HG03442 (cell line): Measurements from ENCODE around the gene OR11A1.
"Not testable (repeated sequence)": the region's sequence is repeated elsewhere in the genome, so short reads cannot be mapped to it uniquely, and the experiment has no call there.

Experiments used
- ATAC-seq: cut with Tn5 transposase; IDR thresholded peaks from one replicate; pipeline ENCODE4 v1.9.1; 2021; ENCODE audit warnings: mild to moderate bottlenecking, moderate library complexity; ENCODE audit not compliant: unreplicated experiment

Gene OR11A1

GRCh38 chr6:29483186-29483585 is 26.3 kb upstream of the OR11A1 start:
- no peak for ATAC-seq

GRCh38 chr6:29479560-29479959 is 22.7 kb upstream of the OR11A1 start:
- ATAC-seq, result no peak

GRCh38 chr6:29478740-29479139 is 21.9 kb upstream of the OR11A1 start:
- ATAC-seq, result no peak

- ATAC-seq, result no peak
These were observed 21.1 kb upstream of the OR11A1 start for GRCh38 chr6:29477923-29478450.

- no peak for ATAC-seq
These were observed 18.1 kb upstream of the OR11A1 start for GRCh38 chr6:29474996-29475395.

- ATAC-seq, result no peak
These were observed 9.4 kb upstream of the OR11A1 start for GRCh38 chr6:29466241-29466640.

- no peak for ATAC-seq
These were observed 8.9 kb upstream of the OR11A1 start for GRCh38 chr6:29465801-29466200.

GRCh38 chr6:29465279-29465678 is 8.4 kb upstream of the OR11A1 start:
- ATAC-seq, result no peak

- no peak for ATAC-seq
These were observed 5.2 kb upstream of the OR11A1 start for GRCh38 chr6:29462022-29462421.

GRCh38 chr6:29461021-29461814 is 4.3 kb upstream of the OR11A1 start:
- no peak for ATAC-seq

- no peak for ATAC-seq
These were observed 5.2 kb downstream of the OR11A1 start for GRCh38 chr6:29451471-29452193.

GRCh38 chr6:29447670-29448069 is 9.2 kb downstream of the OR11A1 start:
- no peak for ATAC-seq

GRCh38 chr6:29444031-29444430 is 12.8 kb downstream of the OR11A1 start:
- not testable (repeated sequence) for ATAC-seq

- ATAC-seq, result no peak
These were observed 14.2 kb downstream of the OR11A1 start for GRCh38 chr6:29442719-29443118.

- no peak for ATAC-seq
These were observed 17.9 kb downstream of the OR11A1 start, which contains the start of gene OR10C1 for GRCh38 chr6:29439006-29439405. Gene OR10C1 (plus strand): TSS chr6:29439306. CDS start chr6:29440016, 710 bp downstream.

- not testable (repeated sequence) for ATAC-seq
These were observed 20.1 kb downstream of the OR11A1 start for GRCh38 chr6:29436730-29437129.

GRCh38 chr6:29426654-29427053 is 30.2 kb downstream of the OR11A1 start:
- no peak for ATAC-seq

- no peak for ATAC-seq
These were observed 31.8 kb downstream of the OR11A1 start for GRCh38 chr6:29425075-29425474.

GRCh38 chr6:29424575-29424974 is 32.3 kb downstream of the OR11A1 start:
- no peak for ATAC-seq

- ATAC-seq, result no peak
These were observed 32.7 kb downstream of the OR11A1 start for GRCh38 chr6:29424168-29424567.

- no peak for ATAC-seq
These were observed 37.4 kb downstream of the OR11A1 start for GRCh38 chr6:29419516-29419915.

- ATAC-seq, result no peak
These were observed 42.3 kb downstream of the OR11A1 start, which contains the start of gene OR12D1 for GRCh38 chr6:29414588-29414987. Gene OR12D1 (plus strand): TSS chr6:29414928.
